Kidney glomerular epithelial cell (primary cell): Measurements from ENCODE around the gene PDE4B.
"Not testable (repeated sequence)": the region's sequence is repeated elsewhere in the genome, so short reads cannot be mapped to it uniquely, and the experiment has no call there.

ENCODE experiments used
- DNase-seq: peaks from one replicate; lab custom pipeline; 2025; lab: John Stamatoyannopoulos, UW

PDE4B gene

DNA sequence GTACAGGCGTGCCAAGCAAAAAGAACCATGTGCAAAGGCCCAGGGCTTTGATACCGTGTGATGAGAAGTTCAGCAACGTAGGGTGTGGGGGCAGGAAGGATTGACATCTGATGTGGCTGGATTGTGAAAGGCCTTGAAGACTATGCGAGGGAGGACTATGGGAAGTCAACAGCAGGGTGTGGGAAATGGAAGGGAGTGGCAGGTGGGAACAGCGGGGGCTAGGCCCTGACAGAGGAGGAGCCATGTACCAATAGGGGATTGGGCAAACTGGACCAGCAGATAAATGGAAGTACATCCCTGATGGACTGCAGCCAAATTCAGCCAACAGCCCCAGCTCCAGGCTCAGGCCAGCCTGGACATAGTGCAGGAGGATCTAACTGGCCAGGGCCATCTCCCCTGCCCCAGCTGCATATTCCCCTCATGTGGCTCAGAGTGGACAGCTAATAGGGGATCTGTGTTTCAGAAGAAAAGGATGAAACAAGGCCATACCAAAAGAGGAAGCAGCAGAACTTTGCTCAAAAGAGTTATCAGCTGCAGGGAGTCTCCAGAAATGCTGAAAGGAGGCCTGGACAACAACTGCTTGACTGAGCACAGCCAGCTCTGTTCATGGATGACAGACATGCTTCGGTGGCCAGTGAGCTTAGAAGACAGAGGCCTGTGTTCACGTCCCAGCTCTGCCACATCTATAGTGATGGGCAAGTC is 601.0 kb downstream of the PDE4B start:
- DNase-seq: no peak

DNA sequence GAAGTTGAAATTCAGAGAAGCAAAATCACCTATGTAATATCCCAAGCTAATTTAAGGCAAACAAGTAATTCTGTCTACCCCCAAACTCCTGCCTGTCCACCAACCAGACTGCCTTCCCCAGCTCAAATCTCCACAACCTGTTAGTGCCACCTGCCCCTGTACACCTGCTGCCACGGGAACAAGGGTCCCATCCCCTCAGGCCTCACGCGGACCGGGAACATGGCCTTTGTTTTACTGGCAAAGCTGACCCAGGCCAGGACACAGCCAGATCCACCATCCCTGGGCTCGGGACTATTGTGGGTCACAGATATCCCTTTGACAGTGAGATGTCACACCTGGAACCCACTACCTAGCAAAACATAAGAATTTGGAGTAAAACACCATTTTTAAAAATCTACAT is 601.9 kb downstream of the PDE4B start:
- no peak for DNase-seq

DNA sequence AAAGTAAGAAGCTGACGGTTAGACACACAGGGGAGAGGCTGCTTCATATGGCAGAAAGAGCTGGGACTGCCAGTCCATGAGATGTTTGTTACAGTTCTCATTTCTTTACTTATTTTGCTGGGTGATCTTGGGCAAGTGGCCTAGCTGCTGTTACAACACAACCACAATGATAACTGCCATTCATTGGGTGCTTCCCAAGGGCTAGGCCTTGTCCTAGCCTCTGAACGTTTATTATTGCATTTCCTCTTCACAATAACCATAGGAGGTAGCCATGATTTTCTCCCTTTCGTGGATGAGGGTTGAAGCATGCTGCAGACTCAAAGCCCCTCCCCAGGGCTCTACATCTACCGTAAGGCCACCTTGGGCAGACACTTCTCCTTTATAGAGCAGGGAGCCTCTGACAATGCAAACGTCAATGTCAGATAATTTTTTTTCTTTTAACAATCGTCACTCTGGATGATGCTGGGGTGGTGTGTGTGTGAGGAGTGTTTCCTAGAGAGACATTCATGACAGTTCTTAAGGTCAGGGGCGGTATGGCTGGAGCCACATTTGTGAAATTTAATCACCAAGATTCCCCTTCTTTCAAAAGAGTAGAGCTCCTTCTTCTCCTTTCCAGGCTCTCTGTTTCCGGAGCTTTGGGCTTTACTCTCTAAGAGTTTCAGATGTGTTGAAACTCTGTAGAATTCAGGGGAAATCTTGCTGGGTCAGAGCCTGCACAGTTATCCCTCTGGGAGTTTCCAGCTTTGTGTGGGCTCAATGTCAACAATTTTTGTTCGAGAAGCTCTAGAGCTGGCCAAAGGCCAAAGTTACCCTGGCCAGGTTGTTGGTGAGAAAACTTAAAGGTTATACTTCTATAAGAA is 602.7 kb downstream of the PDE4B start:
- DNase-seq: no peak

- DNase-seq: peak; percentile 39
Measured at GRCh38 chr1:66396212-66396890, 603.7 kb downstream of the PDE4B start.

DNA sequence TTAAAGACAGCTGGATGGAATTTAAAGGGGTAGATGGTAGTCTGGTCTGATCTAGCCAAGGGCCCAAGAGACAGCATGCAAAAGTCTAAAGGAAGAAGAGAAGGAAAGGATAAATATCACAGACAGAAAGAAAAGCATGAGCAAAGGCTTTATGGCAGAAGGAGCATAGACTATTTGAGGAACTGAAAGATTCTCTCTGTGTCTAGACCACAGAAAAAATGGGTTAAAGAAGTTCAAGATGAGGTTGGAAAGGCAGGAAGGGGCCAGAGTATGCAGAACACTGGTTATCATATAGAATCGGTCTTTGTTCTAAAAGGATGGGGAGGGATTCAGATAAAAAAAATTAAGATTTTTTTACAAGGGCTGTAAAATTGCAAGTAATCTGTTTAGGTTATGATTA is 604.5 kb downstream of the PDE4B start:
- no peak for DNase-seq

DNA sequence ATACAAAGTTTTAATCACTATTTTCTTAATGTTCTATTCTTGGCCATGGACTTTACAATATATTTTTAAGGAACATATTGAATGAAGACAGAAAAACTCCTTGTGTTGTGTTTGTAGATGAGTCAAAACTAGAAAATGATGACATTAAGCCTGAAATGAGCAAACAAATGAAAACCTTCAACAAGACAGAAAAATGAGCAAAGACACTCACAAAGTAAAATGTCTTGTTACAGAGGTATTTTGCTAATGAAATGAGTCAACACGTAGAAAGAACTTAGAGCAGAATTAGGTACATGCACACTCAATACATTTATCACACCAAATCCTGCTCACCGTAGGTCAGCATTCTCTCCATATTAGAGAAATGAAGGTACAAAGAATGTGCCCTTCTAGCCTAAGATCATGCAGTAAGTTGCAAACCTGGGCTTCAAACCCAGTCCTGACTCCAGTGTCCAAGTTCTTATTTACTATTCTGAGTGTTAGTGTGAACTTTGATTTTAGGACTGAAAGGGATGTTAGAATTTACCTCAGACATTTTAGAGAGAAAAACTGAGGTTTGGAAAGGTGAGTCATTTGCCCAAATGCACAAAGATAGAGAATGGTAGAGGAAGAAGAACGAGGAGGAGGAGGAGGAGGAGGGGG is 607.3 kb downstream of the PDE4B start:
- DNase-seq: no peak

- no peak for DNase-seq
Measured at GRCh38 chr1:66400660-66401059, 608.0 kb downstream of the PDE4B start.

GRCh38 chr1:66401244-66401643 is 608.5 kb downstream of the PDE4B start:
- no peak for DNase-seq

GRCh38 chr1:66402194-66402593 is 609.5 kb downstream of the PDE4B start:
- DNase-seq: no peak

DNA sequence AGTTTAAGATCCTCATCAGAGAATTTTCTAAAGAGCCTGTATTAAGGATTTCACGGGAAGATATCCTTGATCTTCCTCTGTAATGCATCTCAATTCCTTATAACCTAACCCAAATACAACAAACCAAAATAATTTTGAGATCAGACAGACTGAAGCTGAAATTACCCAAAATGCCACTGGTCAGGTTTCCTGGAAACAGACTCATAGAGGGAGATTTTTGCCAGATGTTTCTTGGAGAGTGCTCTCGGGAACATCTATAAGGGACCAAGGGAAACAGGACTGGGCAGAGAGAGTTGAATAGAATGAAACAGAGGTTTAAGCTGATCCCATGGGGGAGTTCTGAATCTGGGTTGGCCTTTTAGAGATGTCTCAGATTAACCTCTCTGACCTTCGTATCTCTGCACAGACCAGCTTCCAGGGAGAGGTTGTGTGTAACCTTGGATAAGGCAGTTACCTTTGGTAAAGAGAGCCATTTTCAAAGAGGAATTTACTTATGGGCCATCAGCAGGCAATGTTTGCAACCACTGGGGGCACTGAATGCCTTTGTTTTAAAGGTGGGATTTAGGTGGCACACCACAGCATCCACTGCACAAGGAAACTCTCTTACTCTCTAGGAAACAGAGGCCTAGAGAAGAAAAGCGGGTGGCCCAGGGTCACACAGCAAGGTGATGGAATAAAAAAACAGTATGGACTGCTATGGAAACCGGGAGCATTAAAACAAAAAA is 610.5 kb downstream of the PDE4B start:
- DNase-seq: no peak

DNA sequence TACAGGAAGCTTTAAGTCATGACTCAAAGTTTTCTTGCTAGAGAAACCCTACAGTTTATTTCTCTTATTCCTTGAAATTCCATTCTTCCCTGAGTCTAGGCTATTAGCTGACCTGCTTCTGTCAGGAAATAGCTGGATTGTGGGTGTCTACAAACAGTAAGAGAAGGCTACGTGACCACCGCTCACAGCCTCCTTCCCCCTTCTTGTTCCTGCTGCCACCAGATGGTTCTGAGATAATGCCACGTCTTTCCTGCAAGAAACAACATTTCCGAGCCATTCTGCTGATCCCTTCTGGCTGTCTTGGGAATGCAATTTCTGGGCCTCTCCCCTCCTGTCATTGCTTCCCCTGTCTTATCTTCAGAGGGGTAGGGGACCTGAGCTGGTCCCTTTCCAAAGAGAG is 612.4 kb downstream of the PDE4B start:
- DNase-seq: no peak

GRCh38 chr1:66411449-66411848 is 618.8 kb downstream of the PDE4B start:
- not testable (repeated sequence) for DNase-seq

GRCh38 chr1:66412704-66413103 is 620.0 kb downstream of the PDE4B start:
- no peak for DNase-seq

DNA sequence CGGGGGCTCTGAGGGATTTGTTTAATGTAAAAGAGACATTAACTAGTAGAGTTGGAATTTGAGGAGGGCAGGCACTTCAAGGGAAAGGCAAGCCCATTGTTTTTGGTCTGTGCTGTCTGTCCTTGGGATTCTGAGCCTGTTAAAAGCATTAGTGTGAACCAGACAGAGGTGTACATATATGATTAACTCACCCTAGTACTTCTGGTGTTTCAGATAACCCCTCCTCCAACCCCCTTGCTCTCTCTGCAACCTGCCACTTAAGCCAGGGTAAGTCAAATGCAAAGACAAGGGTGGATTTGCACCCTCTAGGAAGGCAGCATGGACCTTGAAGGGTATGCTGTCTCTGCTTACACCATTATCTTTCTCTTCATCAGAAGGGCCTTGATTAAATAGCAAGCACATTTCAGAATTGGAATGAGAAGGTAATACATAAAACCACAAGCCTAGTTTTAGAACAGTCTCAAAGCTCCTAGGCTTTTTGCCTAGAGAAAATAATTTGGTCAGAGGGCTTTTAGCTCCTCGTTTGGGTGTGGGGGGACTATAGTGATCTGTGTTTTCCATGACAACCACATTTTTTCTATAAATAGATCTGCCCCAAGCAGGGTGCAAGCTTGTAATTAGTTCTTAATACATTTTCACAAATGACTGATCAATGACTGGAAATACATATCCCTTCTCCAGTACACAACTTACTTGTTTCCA is 620.6 kb downstream of the PDE4B start:
- no peak for DNase-seq

GRCh38 chr1:66413838-66414175 is 621.1 kb downstream of the PDE4B start:
- DNase-seq: no peak

DNA sequence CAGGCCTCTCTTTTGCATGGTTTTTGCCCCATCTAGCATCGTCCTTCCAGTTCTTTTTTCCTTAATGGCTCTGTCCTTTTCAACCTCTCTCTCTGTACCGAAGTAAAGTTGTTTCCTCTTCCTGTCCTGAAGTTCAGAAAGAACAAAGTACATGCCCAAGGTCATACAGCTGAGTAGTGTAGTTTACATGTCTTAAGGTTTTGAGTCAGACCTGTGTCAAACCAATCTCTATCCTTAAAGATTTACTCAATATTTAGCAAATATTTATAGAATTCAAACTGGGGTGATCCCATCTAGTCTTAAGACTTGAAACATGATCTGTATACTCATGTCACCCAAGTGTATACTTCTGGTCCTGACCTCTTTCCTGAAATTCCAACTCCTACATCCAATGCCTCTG is 622.6 kb downstream of the PDE4B start:
- no peak for DNase-seq

GRCh38 chr1:66415866-66416265 is 623.2 kb downstream of the PDE4B start:
- DNase-seq: no peak

GRCh38 chr1:66416295-66416694 is 623.6 kb downstream of the PDE4B start:
- DNase-seq: no peak

DNA sequence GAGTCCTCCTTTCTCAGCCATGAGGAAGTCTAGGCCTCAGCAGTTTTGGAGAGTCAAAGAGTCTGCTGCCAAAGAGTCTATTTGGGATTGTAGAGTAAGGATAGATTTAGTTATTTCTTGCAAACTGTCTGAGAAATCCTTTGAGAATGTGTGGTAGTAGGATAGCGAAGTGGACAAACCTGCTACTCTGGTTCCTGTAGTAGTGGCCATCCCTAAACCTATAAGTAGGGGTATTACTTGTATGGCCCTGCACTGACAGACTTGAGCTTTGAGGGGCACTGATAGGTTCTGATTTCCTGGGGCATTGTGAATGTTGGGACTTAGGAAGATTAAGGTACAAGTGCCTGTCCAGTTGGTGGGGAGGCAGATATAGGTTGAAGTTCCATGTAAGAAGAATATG is 625.3 kb downstream of the PDE4B start:
- no peak for DNase-seq

- not testable (repeated sequence) for DNase-seq
Measured at GRCh38 chr1:66420171-66420570, 627.5 kb downstream of the PDE4B start.

DNA sequence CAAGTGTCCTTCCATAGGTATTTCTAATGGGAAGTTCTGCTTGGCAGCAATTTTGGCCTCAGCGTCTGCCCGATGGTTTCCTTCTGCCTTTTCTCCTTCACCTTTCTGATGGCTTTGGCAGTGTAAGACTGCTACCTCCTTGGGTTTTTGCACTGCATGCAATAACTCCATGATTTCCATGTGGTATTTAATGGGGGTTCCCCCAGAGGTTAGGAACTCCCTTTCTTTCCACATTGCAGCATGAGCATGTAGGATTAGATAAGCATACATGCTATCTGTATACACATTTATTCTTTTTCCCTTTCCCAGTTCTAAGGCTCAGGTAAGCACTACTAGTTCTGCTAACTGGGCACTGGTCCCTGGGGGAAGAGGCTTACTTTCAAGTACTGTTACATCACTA is 628.2 kb downstream of the PDE4B start:
- not testable (repeated sequence) for DNase-seq
